ENCODE measurements around the gene AUH.

AUH gene

DNA sequence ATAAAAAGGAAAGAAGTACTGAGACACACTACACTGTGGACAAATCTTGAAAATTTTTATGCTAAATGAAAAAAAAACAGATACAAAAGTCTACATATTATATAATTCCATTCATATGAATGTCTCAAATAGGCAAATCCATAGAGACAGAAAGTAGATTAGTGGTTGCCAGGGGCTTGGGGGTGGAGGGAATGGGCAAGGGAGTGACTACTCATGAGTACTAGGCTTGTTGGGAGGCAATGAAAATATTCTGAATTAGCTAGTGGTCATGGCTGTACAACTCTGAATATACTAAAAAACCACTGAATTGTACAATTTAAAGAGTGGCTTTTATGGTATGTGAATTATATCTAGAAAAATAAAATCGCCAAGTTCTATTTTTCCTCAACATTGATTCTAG, 154.9 kb downstream of the AUH start:
- H3K27me3 ChIP-seq (ENCODE audit: insufficient read depth, poor library complexity, severe bottlenecking) = no peaks in the 10 kb centered on the region
- no peak overlapping the region for H3K4me3 ChIP-seq (replicated peaks; ENCODE audit: insufficient read depth, low read length)
- no peak for DNase-seq (ENCODE audit: low read depth in 1 of 2, low spot score in 1 of 2)
- no peak overlapping the region for H3K27ac ChIP-seq (replicated peaks)
- TF ChIP-seq GABPA (IDR thresholded peaks at IDR 0.05; ENCODE audit: low read depth) = no peak
- TF ChIP-seq, protein P1, sequence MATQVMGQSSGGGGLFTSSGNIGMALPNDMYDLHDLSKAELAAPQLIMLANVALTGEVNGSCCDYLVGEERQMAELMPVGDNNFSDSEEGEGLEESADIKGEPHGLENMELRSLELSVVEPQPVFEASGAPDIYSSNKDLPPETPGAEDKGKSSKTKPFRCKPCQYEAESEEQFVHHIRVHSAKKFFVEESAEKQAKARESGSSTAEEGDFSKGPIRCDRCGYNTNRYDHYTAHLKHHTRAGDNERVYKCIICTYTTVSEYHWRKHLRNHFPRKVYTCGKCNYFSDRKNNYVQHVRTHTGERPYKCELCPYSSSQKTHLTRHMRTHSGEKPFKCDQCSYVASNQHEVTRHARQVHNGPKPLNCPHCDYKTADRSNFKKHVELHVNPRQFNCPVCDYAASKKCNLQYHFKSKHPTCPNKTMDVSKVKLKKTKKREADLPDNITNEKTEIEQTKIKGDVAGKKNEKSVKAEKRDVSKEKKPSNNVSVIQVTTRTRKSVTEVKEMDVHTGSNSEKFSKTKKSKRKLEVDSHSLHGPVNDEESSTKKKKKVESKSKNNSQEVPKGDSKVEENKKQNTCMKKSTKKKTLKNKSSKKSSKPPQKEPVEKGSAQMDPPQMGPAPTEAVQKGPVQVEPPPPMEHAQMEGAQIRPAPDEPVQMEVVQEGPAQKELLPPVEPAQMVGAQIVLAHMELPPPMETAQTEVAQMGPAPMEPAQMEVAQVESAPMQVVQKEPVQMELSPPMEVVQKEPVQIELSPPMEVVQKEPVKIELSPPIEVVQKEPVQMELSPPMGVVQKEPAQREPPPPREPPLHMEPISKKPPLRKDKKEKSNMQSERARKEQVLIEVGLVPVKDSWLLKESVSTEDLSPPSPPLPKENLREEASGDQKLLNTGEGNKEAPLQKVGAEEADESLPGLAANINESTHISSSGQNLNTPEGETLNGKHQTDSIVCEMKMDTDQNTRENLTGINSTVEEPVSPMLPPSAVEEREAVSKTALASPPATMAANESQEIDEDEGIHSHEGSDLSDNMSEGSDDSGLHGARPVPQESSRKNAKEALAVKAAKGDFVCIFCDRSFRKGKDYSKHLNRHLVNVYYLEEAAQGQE (IDR thresholded peaks at IDR 0.05; ENCODE audit: insufficient replicate concordance, low read depth) = no peak
- TF ChIP-seq SPI1 (IDR thresholded peaks at IDR 0.05; ENCODE audit: borderline replicate concordance, low read depth) = no peak
- TF ChIP-seq CTCF (IDR thresholded peaks at IDR 0.05; ENCODE audit: insufficient read depth, low read length) = no peak
- no peak for TF ChIP-seq POLR2AphosphoS5 (IDR thresholded peaks at IDR 0.05; ENCODE audit: low read depth)

GRCh38 chr9:91202736-91203283, 158.9 kb downstream of the AUH start:
- Histone ChIP-seq H3K27ac (replicated peaks) (no peak overlapping the region), H3K4me3 (replicated peaks; ENCODE audit: insufficient read depth, low read length) (no peak overlapping the region), H3K27me3 (ENCODE audit: insufficient read depth, poor library complexity, severe bottlenecking) (no peaks in the 10 kb centered on the region)
- no peak for DNase-seq (ENCODE audit: low read depth in 1 of 2, low spot score in 1 of 2)
- TF ChIP-seq POLR2AphosphoS5 (IDR thresholded peaks at IDR 0.05; ENCODE audit: low read depth) (no peak), CTCF (IDR thresholded peaks at IDR 0.05; ENCODE audit: insufficient read depth, low read length) (no peak), GABPA (IDR thresholded peaks at IDR 0.05; ENCODE audit: low read depth) (no peak), SPI1 (IDR thresholded peaks at IDR 0.05; ENCODE audit: borderline replicate concordance, low read depth) (no peak)
- TF ChIP-seq, protein P1 (IDR thresholded peaks at IDR 0.05; ENCODE audit: insufficient replicate concordance, low read depth) = no peak

- no peak for DNase-seq (ENCODE audit: low read depth in 1 of 2, low spot score in 1 of 2)
- H3K27me3 ChIP-seq (ENCODE audit: insufficient read depth, poor library complexity, severe bottlenecking) = no peaks in the 10 kb centered on the region
- TF ChIP-seq POLR2AphosphoS5 (IDR thresholded peaks at IDR 0.05; ENCODE audit: low read depth) (no peak), CTCF (IDR thresholded peaks at IDR 0.05; ENCODE audit: insufficient read depth, low read length) (no peak), SPI1 (IDR thresholded peaks at IDR 0.05; ENCODE audit: borderline replicate concordance, low read depth) (no peak), GABPA (IDR thresholded peaks at IDR 0.05; ENCODE audit: low read depth) (no peak)
- TF ChIP-seq, protein P1 (IDR thresholded peaks at IDR 0.05; ENCODE audit: insufficient replicate concordance, low read depth) = no peak
- H3K27ac ChIP-seq (replicated peaks) = no peak overlapping the region
- H3K4me3 ChIP-seq (replicated peaks; ENCODE audit: insufficient read depth, low read length) = no peak overlapping the region
Observed at GRCh38 chr9:91200692-91201336, 160.9 kb downstream of the AUH start.
